ENCODE measurements around the gene CACNG4.

Gene CACNG4

GRCh38 chr17:66959641-66960375 lies 4.7 kb upstream of the CACNG4 start:
- Mint-ChIP-seq H3K4me3 (peak overlapping the region in 1 of 3 experiments; percentile 36), H3K27me3 (ENCODE audit: low read depth) (peaks cover 68% of the 10 kb centered on the region), H3K27ac (peak overlapping the region in 1 of 3 experiments; percentile 5), H3K36me3 (ENCODE audit: low read depth) (no peaks in the 10 kb centered on the region), H3K9me3 (no peaks in the 10 kb centered on the region), H3K4me1 (peaks cover 23% of the 10 kb centered on the region)
- TF ChIP-seq CTCF (IDR thresholded peaks at IDR 0.05; ENCODE audit: unreplicated experiment in 3 of 3) = no peak

GRCh38 chr17:66960613-66961012 lies 3.9 kb upstream of the CACNG4 start:
- H3K36me3 Mint-ChIP-seq (ENCODE audit: low read depth) = no peaks in the 10 kb centered on the region
- no peak for TF ChIP-seq CTCF (IDR thresholded peaks at IDR 0.05; ENCODE audit: unreplicated experiment in 3 of 3)
- H3K27ac Mint-ChIP-seq = no peak overlapping the region
- peak overlapping the region in 1 of 3 experiments; percentile 36 for H3K4me3 Mint-ChIP-seq
- H3K9me3 Mint-ChIP-seq = no peaks in the 10 kb centered on the region
- H3K4me1 Mint-ChIP-seq = peaks cover 23% of the 10 kb centered on the region
- peaks cover 73% of the 10 kb centered on the region for H3K27me3 Mint-ChIP-seq (ENCODE audit: low read depth)

- Mint-ChIP-seq H3K9me3 (no peaks in the 10 kb centered on the region), H3K4me3 (peak overlapping the region; percentile 83 to 86 (median 86)), H3K27ac (peak overlapping the region in 1 of 3 experiments; percentile 42), H3K4me1 (peaks cover 32% of the 10 kb centered on the region), H3K27me3 (ENCODE audit: low read depth) (peaks cover 83% of the 10 kb centered on the region), H3K36me3 (ENCODE audit: low read depth) (no peaks in the 10 kb centered on the region)
- TF ChIP-seq CTCF (IDR thresholded peaks at IDR 0.05; ENCODE audit: unreplicated experiment in 3 of 3) = no peak
Observed at GRCh38 chr17:66963521-66963908, 992 bp upstream of the CACNG4 start.

GRCh38 chr17:66964930-66965800 lies 658 bp downstream of the CACNG4 start:
- Mint-ChIP-seq H3K27me3 (ENCODE audit: low read depth) (peaks cover 85% of the 10 kb centered on the region), H3K4me3 (peak overlapping the region; percentile 84 to 88 (median 86)), H3K36me3 (ENCODE audit: low read depth) (no peaks in the 10 kb centered on the region), H3K27ac (no peak overlapping the region), H3K4me1 (peaks cover 37% of the 10 kb centered on the region), H3K9me3 (no peaks in the 10 kb centered on the region)
- no peak for TF ChIP-seq CTCF (IDR thresholded peaks at IDR 0.05; ENCODE audit: unreplicated experiment in 3 of 3)

- Mint-ChIP-seq H3K27me3 (ENCODE audit: low read depth) (peaks cover 84% of the 10 kb centered on the region), H3K36me3 (ENCODE audit: low read depth) (no peaks in the 10 kb centered on the region), H3K27ac (no peak overlapping the region), H3K9me3 (no peaks in the 10 kb centered on the region), H3K4me3 (peak overlapping the region; percentile 80 to 88 (median 86)), H3K4me1 (peaks cover 43% of the 10 kb centered on the region)
- TF ChIP-seq CTCF (IDR thresholded peaks at IDR 0.05; ENCODE audit: unreplicated experiment in 3 of 3) = no peak
Observed at GRCh38 chr17:66965801-66966262, 1.3 kb downstream of the CACNG4 start.

All from nephron (organoid).